ENCODE data around the gene MTMR3.

The MTMR3 gene

DNA sequence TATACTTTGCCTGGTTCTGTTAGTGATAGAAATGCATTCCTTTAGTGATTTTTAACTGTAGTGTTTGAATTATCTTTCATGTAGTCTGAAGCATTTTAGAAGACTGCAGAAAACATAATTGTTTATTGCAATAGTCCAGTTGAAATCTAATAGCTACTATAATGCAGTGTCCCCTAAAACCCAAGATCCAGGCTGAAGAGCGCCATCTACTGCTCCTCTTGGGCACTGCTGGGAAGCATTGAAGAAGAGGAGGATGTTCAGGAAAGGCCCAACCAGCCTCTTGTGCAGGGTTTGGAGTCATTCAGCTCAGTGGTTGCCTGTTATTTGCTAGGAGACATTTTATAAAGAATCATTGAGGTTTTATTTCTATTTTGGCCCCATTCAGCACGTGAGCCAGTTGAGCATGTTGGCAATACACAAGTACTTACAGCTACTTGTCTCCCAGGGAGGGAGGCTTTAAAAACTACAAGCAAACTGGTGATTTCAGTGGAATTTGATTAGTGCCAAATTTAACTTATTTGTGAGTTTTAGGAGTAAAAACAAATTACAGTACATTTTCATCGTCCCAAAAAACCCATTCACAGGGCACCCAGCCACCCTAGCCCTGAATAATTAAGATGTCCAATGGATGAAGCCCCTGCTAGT, 122.4 kb downstream of the MTMR3 start:
- peak; percentile 2 for DNase-seq

DNA sequence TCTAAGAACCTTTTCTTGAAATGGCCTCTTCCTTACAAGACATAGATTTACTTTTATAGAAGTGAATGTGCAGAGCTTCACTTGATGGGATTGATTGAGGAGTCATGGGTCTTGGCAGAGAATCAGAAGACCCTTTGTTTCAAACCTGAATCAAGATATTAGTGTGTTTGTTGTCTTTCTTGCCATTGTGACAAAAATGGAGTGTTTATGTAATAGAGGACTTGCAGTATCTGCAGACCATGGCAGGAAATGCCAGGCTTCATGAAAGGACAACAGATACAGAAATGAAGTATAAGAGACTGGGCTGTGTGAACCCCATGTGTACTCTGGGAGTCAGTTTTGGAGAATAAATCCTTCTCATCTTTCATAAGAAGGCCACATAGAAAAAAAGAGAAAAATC, 124.4 kb downstream of the MTMR3 start:
- DNase-seq = no peak

GRCh38 chr22:30008401-30008800, 125.4 kb downstream of the MTMR3 start:
- no peak for DNase-seq

DNA sequence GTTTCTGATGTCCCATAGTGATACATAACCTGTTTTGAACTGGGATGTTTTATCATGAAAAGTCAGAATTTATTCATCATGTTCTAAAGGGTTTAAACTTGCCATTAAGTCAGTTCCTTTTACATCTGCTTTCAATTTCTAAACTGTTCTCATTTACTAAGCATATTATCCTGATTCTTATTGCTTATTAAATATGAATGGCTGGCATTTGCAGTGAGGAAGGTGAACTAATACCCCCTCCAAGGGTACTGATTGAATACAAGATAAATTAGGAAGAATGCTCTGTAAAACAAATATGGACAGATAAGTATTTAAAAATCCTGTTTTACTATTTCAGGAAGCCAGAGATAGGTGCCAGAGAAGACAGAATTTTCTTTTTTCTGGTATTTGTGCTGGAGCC, 126.5 kb downstream of the MTMR3 start:
- DNase-seq = no peak

- DNase-seq = no peak
Observed at GRCh38 chr22:30010789-30011405, 127.9 kb downstream of the MTMR3 start.

GRCh38 chr22:30013201-30013600, 130.2 kb downstream of the MTMR3 start:
- DNase-seq = no peak

- no peak for DNase-seq
Observed at GRCh38 chr22:30014244-30014643, 131.3 kb downstream of the MTMR3 start.

GRCh38 chr22:30015229-30015797, 132.3 kb downstream of the MTMR3 start:
- no peak for DNase-seq

DNA sequence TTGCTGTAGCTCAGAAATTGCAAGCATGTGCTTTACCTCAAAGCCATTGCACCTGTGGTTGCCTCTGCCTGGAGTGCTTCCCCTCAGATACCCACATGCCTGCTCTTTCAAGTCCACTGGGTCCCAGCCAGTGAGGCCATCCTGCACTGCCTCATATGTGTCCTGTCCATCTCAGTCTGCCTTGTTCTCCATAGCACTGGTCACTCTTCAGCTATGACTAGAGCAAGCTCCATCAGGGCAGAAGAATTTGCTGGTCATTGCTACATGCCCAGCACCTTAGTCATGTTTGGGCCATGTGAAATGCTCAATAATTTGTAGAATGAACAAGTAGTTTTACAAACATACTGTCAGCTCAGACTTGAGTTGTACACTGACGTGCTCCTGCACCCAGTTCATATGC, 132.9 kb downstream of the MTMR3 start:
- DNase-seq = no peak

DNA sequence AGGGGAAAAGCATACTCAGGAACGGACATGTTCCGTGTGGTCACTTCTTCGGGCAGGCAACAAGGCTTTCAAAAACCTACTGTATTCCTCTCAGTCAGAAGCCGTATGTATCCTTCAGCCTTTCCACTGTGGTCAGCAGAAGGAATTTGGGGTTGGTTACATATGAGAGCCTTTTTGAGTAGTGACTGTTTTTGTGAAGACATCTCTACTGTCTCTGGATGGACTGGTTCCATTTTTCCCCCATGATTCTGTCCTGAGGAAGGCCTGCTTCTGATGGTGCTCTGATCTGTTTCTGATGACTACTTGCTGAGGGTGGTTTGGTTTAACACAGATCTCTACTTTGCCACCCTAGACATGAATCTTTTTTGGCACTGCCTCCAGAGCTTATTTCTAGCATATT, 133.6 kb downstream of the MTMR3 start:
- no peak for DNase-seq

GRCh38 chr22:30017375-30018223, 134.6 kb downstream of the MTMR3 start:
- no peak for DNase-seq

DNA sequence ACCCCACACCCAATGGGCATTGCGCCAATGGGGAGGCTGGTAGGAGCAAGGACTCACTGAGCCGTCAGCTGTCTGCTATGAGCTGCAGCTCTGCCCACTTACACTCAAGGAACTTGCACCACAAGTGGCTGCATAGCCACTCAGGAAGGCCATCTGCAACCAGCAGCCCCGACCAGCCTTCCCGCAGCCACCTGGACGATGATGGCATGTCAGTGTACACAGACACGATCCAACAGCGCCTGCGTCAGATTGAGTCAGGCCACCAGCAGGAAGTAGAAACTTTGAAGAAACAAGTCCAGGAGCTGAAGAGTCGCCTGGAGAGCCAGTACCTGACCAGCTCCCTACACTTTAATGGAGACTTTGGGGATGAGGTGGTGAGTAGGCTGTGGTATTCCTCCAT, 137.5 kb downstream of the MTMR3 start:
- no peak for DNase-seq

GRCh38 chr22:30021338-30021737, 138.4 kb downstream of the MTMR3 start:
- DNase-seq = no peak

DNA sequence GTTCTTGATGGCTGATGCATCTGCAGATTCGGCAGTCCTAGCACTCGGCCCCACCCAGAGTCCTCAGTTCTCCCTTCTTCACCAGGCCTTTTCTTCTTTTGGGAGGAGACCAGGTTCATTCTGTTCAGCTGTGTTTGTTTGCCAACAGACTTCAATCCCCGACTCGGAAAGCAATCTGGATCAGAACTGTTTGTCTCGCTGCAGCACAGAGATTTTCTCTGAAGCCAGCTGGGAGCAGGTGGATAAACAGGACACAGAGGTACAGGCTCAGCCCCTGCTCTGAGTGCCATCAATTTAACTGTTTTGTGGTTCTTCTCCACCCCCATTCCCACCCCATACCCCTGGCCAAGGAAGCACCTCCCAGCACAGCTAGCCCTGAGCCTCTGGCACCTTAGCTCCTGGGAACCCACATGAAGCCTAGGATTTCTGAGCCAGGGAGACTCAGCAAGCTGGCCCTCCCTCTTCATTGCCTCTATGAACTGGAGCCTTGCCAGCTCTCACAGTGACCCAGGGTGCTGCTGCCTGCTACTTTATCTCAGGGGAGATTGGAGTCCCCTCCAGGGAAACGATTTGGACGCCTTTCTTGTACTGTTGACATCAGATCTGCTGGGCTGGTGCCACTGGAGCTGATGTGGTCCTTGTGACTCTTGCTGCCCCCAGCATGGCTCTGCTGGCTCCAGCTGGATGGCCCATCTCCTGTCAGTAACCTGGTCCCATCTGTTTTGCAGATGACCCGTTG, 139.1 kb downstream of the MTMR3 start:
- DNase-seq = no peak

DNA sequence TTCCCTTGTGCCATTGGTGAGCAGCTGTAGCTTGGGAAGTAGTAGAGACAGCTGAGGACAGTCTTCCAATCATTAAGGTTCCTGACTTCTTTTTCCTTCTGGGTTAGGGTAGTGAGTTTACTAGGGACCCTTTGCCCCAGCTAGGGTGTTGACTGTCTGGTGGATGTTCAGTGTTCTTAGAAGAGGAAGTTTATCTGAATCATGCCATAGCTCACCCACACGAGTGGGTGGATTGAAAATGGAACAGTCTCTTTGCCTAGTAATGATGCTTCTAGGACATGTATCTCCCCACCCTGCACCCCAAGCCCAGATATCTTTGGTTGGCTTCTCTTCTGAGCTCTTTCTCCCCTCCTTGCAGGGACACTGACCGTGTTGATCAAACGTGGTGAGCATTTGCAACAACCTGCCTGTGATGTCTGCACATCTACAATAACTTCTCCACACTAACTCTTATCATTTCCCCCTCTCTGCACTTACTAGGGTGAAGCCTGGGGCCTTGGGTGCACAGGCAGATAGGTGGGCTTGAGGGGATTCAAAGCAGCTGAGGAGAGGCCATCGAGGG, 140.2 kb downstream of the MTMR3 start:
- no peak for DNase-seq

DNA sequence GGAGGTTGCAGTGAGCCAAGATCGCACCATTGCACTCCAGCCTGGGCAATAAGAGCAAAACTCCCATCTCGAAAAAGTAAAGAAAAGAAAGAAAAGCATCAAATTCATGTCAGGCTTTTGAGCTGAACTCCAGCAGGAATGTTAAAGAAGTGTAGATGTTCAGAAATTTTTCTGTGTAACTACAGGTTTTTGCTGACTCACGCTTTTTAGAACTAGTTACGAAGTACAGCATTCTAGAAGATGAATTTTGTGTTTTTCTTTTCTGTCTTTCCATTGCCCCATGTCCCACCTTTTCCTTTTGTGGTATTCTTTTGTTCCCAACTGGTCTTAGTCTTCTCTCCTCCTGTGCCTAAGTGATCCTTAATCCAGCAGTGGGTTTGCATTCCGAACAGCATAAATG, 141.3 kb downstream of the MTMR3 start:
- DNase-seq = no peak

GRCh38 chr22:30025221-30025620, 142.2 kb downstream of the MTMR3 start:
- DNase-seq = no peak

DNA sequence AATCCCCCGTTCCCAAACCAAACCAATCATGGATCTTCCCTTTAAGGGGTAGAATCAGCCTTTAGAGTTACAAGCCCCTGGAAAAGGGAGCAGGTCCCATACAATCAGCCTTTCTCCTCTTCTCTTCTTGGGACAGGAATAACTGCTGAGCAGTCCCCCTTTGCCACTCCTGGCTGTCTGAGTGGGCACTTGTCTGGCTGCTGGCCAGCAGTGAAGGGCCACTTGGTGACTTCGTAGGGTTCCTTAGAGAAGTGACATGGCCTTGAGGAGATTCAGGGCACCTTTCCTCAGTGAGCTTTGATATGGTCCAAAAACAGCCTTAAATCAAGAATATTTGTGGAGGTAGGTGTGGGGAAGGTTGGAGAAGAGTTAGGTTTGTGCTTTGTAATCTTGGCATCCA, 143.8 kb downstream of the MTMR3 start:
- DNase-seq = no peak

GRCh38 chr22:30027169-30027568, 144.2 kb downstream of the MTMR3 start:
- DNase-seq = no peak

DNA sequence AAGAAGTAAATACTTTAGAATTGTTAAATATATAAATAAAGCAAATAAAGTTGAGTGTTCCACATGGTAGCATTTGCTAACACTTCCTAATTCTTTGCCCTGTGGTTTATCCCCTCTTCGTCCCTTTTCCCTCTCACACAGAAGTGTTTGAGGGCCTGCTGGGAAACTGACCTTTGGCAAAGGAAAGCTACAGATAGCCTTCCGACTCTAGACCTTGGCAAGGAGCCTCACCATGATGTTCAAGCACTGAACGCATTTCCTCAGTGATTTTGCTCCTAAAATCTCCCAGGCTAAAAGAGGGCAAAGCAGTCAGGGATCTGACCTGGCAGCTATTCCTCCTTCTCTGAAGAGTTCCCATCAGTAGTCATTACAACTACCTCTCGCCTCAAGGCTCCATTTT, 144.8 kb downstream of the MTMR3 start:
- no peak for DNase-seq

DNA sequence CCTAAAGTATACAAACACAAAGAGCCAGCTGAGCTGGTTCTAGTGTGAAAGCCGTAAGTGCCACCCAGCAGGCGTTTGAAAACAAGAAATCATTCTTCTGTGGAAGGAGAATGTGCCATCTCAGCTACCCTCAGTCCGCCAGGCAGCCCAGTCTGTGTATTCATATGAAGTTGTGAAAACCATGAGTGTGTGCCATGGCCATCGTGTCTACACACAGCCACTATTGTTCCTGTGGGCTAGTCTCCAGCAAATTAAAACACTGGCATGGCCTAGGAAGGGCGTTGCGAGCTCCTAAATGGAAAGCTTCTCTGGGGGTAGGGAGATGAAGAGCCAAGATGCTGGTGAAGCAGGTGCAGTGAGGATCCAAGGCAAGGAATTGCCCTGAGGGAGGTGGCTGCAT, 145.8 kb downstream of the MTMR3 start:
- DNase-seq = no peak

GRCh38 chr22:30029512-30029911, 146.5 kb downstream of the MTMR3 start:
- DNase-seq = no peak

DNA sequence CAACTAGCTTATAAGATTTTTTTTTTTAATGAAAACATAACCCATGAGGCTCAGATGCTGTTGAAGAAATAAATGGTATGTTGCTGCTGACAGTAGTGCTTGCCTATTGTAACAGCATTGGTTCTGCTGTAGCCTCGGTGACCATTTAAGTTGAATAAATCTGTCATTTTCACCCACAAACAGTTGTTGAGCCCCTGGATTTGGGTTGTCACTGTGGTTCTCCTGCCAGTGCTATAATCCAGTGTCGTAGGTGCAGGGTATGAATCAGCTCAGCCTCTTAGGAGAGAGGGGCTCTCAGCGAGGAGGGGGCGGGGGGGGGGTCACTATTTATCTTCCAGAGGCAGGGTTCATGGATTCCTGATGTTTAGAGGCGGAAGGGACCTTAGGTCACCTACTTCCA, 147.4 kb downstream of the MTMR3 start:
- no peak for DNase-seq

Data from NK-92 treated with Interleukin-12 subunit alpha and Interleukin-12 subunit beta, amount 100 ng/mL, for 24 hours (cell line).